DOHH2 (cell line): ENCODE measurements around the gene ME3.

ENCODE experiments used
- H3F3A ChIP-seq: fragments of 200-600 bp; sonication (generic), shearing (Covaris generic); 2 replicates; pipeline ENCODE4 v1.6.0; 2016; ENCODE audit warnings: antibody characterized with exemption, mild to moderate bottlenecking; ENCODE audit not compliant: control insufficient read depth, insufficient read depth
- H3K27ac ChIP-seq: fragments of 200-600 bp; sonication (generic); 2 replicates; pipeline ENCODE4 v1.5.1; 2014; ENCODE audit warnings: low read depth, mild to moderate bottlenecking, low read length, moderate library complexity
- H3K27me3 ChIP-seq: fragments of 200-600 bp; sonication (generic); 2 replicates; pipeline ENCODE4 v1.6.1; 2014; ENCODE audit warnings: mild to moderate bottlenecking, low read length, mixed read lengths; ENCODE audit not compliant: control insufficient read depth
- H3K36me3 ChIP-seq: fragments of 200-600 bp; sonication (generic); 2 replicates; pipeline ENCODE4 v1.6.1; 2014; ENCODE audit warnings: mild to moderate bottlenecking, low read length, moderate library complexity, mixed read lengths; ENCODE audit not compliant: control insufficient read depth
- H3K4me1 ChIP-seq: fragments of 200-600 bp; sonication (generic); 2 replicates; pipeline ENCODE4 v1.6.1; 2014; ENCODE audit warnings: mild to moderate bottlenecking, low read length, mixed read lengths; ENCODE audit not compliant: control insufficient read depth
- H3K4me2 ChIP-seq: fragments of 200-600 bp; sonication (generic); 2 replicates; pipeline ENCODE4 v1.6.0; 2014; ENCODE audit warnings: mild to moderate bottlenecking, low read length, moderate library complexity
- H3K4me3 ChIP-seq: fragments of 200-600 bp; sonication (generic); 2 replicates; pipeline ENCODE4 v1.5.1; 2014; ENCODE audit warnings: mild to moderate bottlenecking, low read length, mixed read lengths
- H3K79me2 ChIP-seq: fragments of 200-600 bp; sonication (generic); 2 replicates; pipeline ENCODE4 v1.6.1; 2014; ENCODE audit warnings: mild to moderate bottlenecking, low read length, mixed read lengths; ENCODE audit not compliant: control insufficient read depth
- H3K9me2 ChIP-seq: fragments of 200-600 bp; sonication (generic); replicated peaks from 2 replicates; pipeline ENCODE4 v1.6.1; 2014; ENCODE audit warnings: mild to moderate bottlenecking, low read length, mixed read lengths; ENCODE audit not compliant: control insufficient read depth
- H3K9me3 ChIP-seq: fragments of 200-600 bp; sonication (generic); 2 replicates; pipeline ENCODE4 v1.6.1; 2014; ENCODE audit warnings: antibody characterized with exemption, low read length, mixed read lengths; ENCODE audit not compliant: control insufficient read depth, insufficient read depth
- H4K20me1 ChIP-seq: fragments of 200-600 bp; sonication (generic); 2 replicates; pipeline ENCODE4 v1.6.0; 2014; ENCODE audit warnings: low read depth, mild to moderate bottlenecking, antibody characterized with exemption, low read length, moderate library complexity; ENCODE audit not compliant: control insufficient read depth, insufficient read depth
- CTCF ChIP-seq: fragments of 200-600 bp; sonication (generic); IDR thresholded peaks from one replicate; pipeline ENCODE4 v1.5.1; 2014; ENCODE audit warnings: antibody characterized with exemption, mild to moderate bottlenecking, low read depth, low read length; ENCODE audit not compliant: poor library complexity, severe bottlenecking
- EZH2phosphoT487 ChIP-seq: fragments of 200-600 bp; sonication (generic); IDR thresholded peaks from 2 replicates; pipeline ENCODE4 v1.6.1; 2017; ENCODE audit warnings: borderline replicate concordance, mild to moderate bottlenecking, antibody characterized with exemption, low read length, moderate library complexity, mixed read lengths

Gene ME3

GRCh38 chr11:86687185-86687778 is 14.9 kb upstream of the ME3 start:
- no peak overlapping the region for H3K4me3 ChIP-seq
- no peaks in the 10 kb centered on the region for H3K4me1 ChIP-seq
- no peaks in the 10 kb centered on the region for H3F3A ChIP-seq
- H3K27me3 ChIP-seq, result no peaks in the 10 kb centered on the region
- H3K27ac ChIP-seq, result no peak overlapping the region
- no peaks in the 10 kb centered on the region for H3K9me3 ChIP-seq
- H3K36me3 ChIP-seq, result no peaks in the 10 kb centered on the region
- no peak overlapping the region for H3K4me2 ChIP-seq
- TF ChIP-seq EZH2phosphoT487, result no peak
- no peak for TF ChIP-seq CTCF
- no peaks in the 10 kb centered on the region for H3K9me2 ChIP-seq
- no peaks in the 10 kb centered on the region for H4K20me1 ChIP-seq
- H3K79me2 ChIP-seq, result no peaks in the 10 kb centered on the region

GRCh38 chr11:86686531-86686930 is 14.1 kb upstream of the ME3 start:
- H3K4me1 ChIP-seq, result no peaks in the 10 kb centered on the region
- no peaks in the 10 kb centered on the region for H4K20me1 ChIP-seq
- no peaks in the 10 kb centered on the region for H3K36me3 ChIP-seq
- no peak overlapping the region for H3K4me2 ChIP-seq
- no peak overlapping the region for H3K4me3 ChIP-seq
- no peaks in the 10 kb centered on the region for H3K9me3 ChIP-seq
- TF ChIP-seq EZH2phosphoT487, result no peak
- no peak for TF ChIP-seq CTCF
- H3K79me2 ChIP-seq, result no peaks in the 10 kb centered on the region
- H3K9me2 ChIP-seq, result no peaks in the 10 kb centered on the region
- H3K27ac ChIP-seq, result no peak overlapping the region
- no peaks in the 10 kb centered on the region for H3F3A ChIP-seq
- no peaks in the 10 kb centered on the region for H3K27me3 ChIP-seq

- H3K4me2 ChIP-seq, result no peak overlapping the region
- no peak overlapping the region for H3K27ac ChIP-seq
- no peaks in the 10 kb centered on the region for H3K4me1 ChIP-seq
Measured at GRCh38 chr11:86681483-86681756, 9.0 kb upstream of the ME3 start.

More at GRCh38 chr11:86681483-86681756, 9.0 kb upstream of the ME3 start:
- Histone ChIP-seq H3K27me3 (no peaks in the 10 kb centered on the region), H3K9me3 (no peaks in the 10 kb centered on the region), H3K36me3 (no peaks in the 10 kb centered on the region), H3K4me3 (no peak overlapping the region), H4K20me1 (no peaks in the 10 kb centered on the region), H3K79me2 (no peaks in the 10 kb centered on the region), H3K9me2 (no peaks in the 10 kb centered on the region), H3F3A (no peaks in the 10 kb centered on the region)
- TF ChIP-seq CTCF, result no peak
- TF ChIP-seq EZH2phosphoT487, result no peak
